Measurements from ENCODE around the gene ATP10A.

- TF ChIP-seq POLR2A (IDR thresholded peaks at IDR 0.05) (no peak), CTCF (IDR thresholded peaks at IDR 0.05) (no peak), POLR2AphosphoS5 (IDR thresholded peaks at IDR 0.05) (no peak)
These were observed 204.6 kb downstream of the ATP10A start for GRCh38 chr15:25658560-25658959.
